PC-3 (cell line): ENCODE results near the gene DLL4. TPM values are rescaled to one million over a fixed set of nuclear protein-coding genes. Genes with fewer than 3 reads are reported as not detected.

Source experiments
- ATAC-seq: fragments of 200-7000 bp; cut with Tn5 transposase; 2 replicates; pipeline ENCODE4 v1.9.1; 2020; ENCODE audit warnings: mild to moderate bottlenecking, moderate library complexity
- BruUV-seq: library from RNA; stranded (reverse); fragments of 400-500 nt; replicated peaks from 2 replicates; lab custom pipeline; 2021; lab: Mats Ljungman, UMichigan
- CTCF ChIA-PET: fragments of 300-600 bp; sonication (Branson Sonifier 250); formaldehyde crosslinking; loops from one replicate; lab custom pipeline; 2022; ENCODE audit warnings: antibody characterized with exemption; lab: Charles Lee
- POLR2A ChIA-PET: fragments of 300-600 bp; sonication (Branson Sonifier 250); formaldehyde crosslinking; loops from one replicate; lab custom pipeline; 2022; ENCODE audit warnings: antibody characterized with exemption; ENCODE audit not compliant: unreplicated experiment; lab: Charles Lee
- DNase-seq: peaks from one replicate; pipeline ENCODE4 v3.0.0-alpha.2; 2015
- H2AFZ ChIP-seq: fragments of 300-600 bp; sonication (generic); 2 replicates; pipeline ENCODE4 v1.6.0; 2016; ENCODE audit warnings: antibody characterized with exemption, low read length
- H3F3A ChIP-seq: fragments of 300-600 bp; sonication (generic); one replicate; pipeline ENCODE4 v1.6.0; 2017; ENCODE audit warnings: antibody characterized with exemption, low read length, control low read depth, mild to moderate bottlenecking; ENCODE audit not compliant: unreplicated experiment
- H3K27ac ChIP-seq: fragments of 300-600 bp; sonication (generic); 2 replicates; pipeline ENCODE4 v1.5.1; 2016; ENCODE audit warnings: mild to moderate bottlenecking, low read length
- H3K27me3 ChIP-seq: fragments of 300-600 bp; sonication (generic); 2 replicates; pipeline ENCODE4 v1.6.1; 2016; ENCODE audit warnings: low read length, mixed read lengths
- H3K36me3 ChIP-seq: fragments of 300-600 bp; sonication (generic); 2 replicates; pipeline ENCODE4 v1.6.1; 2016; ENCODE audit warnings: low read depth, mixed run types, low read length, mixed read lengths
- H3K4me1 ChIP-seq: fragments of 300-600 bp; sonication (generic); 2 replicates; pipeline ENCODE4 v1.5.1; 2016; ENCODE audit warnings: low read length; ENCODE audit not compliant: insufficient read depth
- H3K4me2 ChIP-seq: fragments of 300-600 bp; sonication (generic); 2 replicates; pipeline ENCODE4 v1.6.0; 2016; ENCODE audit warnings: low read length
- H3K4me3 ChIP-seq: fragments of 300-600 bp; sonication (generic); 2 replicates; pipeline ENCODE4 v1.5.1; 2016; ENCODE audit warnings: mild to moderate bottlenecking, low read length, mixed read lengths
- H3K79me2 ChIP-seq: fragments of 300-600 bp; sonication (generic); 2 replicates; pipeline ENCODE4 v1.6.1; 2017; ENCODE audit warnings: low read length, mixed read lengths
- H3K9ac ChIP-seq: fragments of 300-600 bp; sonication (generic); 2 replicates; pipeline ENCODE4 v1.6.0; 2016; ENCODE audit warnings: mild to moderate bottlenecking, low read length
- H3K9me2 ChIP-seq: fragments of 300-600 bp; sonication (generic); replicated peaks from 2 replicates; pipeline ENCODE4 v1.6.1; 2016; ENCODE audit warnings: mixed run types, low read length, mixed read lengths
- H3K9me3 ChIP-seq: fragments of 300-600 bp; sonication (generic); 2 replicates; pipeline ENCODE4 v1.6.1; 2016; ENCODE audit warnings: low read length, mixed read lengths
- H4K20me1 ChIP-seq: fragments of 300-600 bp; sonication (generic); 2 replicates; pipeline ENCODE4 v1.6.1; 2016; ENCODE audit warnings: low read length, mixed read lengths
- EZH2 ChIP-seq: fragments of 300-600 bp; sonication (generic); IDR thresholded peaks from one replicate; pipeline ENCODE4 v1.6.1; 2017; ENCODE audit warnings: antibody characterized with exemption, mild to moderate bottlenecking, low read length; ENCODE audit not compliant: unreplicated experiment
- EZH2phosphoT487 ChIP-seq: fragments of 300-600 bp; sonication (generic); IDR thresholded peaks from 2 replicates; pipeline ENCODE4 v1.6.1; 2018; ENCODE audit warnings: mild to moderate bottlenecking, antibody characterized with exemption, low read length, borderline replicate concordance
- intact Hi-C: fragments of 100-400 bp; cut with micrococcal nuclease; formaldehyde crosslinking; loops from 2 replicates; pipeline ENCODE4 v1.9.0; 2023
- total RNA-seq: library from RNA; depleted of rRNA; stranded (reverse); fragments of >200 nt; gene quantifications from 2 replicates; pipeline ENCODE4 v1.2.3, GENCODE V29; 2014
- TF ChIP-seq, protein P1 (sequence below): fragments of 300-600 bp; sonication (generic); conservative IDR thresholded peaks from 2 replicates; pipeline ENCODE4 v1.5.1; 2017; ENCODE audit warnings: antibody characterized with exemption, low read depth, mild to moderate bottlenecking, low read length

The DLL4 gene
- total RNA-seq, 1 experiment from 2014 or later: 2.2 TPM

DNA sequence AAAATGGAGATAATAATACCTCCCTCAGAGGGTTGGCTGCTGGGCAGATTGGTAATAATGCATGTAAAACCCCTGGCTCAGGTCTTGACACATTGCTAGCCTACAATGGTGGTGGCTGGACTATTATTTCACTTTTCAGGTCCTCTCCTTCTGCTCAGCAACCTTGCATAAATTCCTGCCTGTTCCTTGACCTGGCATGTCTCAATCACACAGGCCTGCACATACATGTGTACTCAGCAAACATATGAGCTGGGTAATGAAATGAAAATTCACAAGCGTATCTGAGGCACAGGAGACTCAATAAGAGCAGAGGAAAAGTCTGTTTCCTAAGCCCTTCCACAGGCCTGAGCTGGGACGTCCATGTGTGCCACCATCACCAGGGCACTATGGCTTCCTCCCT, 17.4 kb upstream of the DLL4 start:
- no peaks in the 10 kb centered on the region for H3K27me3 ChIP-seq
- H3K27ac ChIP-seq: no peak overlapping the region
- ChIA-PET CTCF (no interaction called here), POLR2A (no interaction called here)
- H4K20me1 ChIP-seq: no peaks in the 10 kb centered on the region
- H3K9me2 ChIP-seq: no peaks in the 10 kb centered on the region
- ATAC-seq: no peak
- no peak for DNase-seq
- H3K4me2 ChIP-seq: no peak overlapping the region
- no peak overlapping the region for H3K9ac ChIP-seq
- intact Hi-C loops: no loop called here
- TF ChIP-seq EZH2 (no peak), EZH2phosphoT487 (no peak)
- TF ChIP-seq, protein P1, sequence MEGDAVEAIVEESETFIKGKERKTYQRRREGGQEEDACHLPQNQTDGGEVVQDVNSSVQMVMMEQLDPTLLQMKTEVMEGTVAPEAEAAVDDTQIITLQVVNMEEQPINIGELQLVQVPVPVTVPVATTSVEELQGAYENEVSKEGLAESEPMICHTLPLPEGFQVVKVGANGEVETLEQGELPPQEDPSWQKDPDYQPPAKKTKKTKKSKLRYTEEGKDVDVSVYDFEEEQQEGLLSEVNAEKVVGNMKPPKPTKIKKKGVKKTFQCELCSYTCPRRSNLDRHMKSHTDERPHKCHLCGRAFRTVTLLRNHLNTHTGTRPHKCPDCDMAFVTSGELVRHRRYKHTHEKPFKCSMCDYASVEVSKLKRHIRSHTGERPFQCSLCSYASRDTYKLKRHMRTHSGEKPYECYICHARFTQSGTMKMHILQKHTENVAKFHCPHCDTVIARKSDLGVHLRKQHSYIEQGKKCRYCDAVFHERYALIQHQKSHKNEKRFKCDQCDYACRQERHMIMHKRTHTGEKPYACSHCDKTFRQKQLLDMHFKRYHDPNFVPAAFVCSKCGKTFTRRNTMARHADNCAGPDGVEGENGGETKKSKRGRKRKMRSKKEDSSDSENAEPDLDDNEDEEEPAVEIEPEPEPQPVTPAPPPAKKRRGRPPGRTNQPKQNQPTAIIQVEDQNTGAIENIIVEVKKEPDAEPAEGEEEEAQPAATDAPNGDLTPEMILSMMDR: no peak
- H2AFZ ChIP-seq: no peak overlapping the region
- BruUV-seq: no TSS peak
- no peaks in the 10 kb centered on the region for H3K9me3 ChIP-seq
- no peak overlapping the region for H3K4me3 ChIP-seq
- H3F3A ChIP-seq: no peaks in the 10 kb centered on the region
- no peaks in the 10 kb centered on the region for H3K36me3 ChIP-seq
- H3K4me1 ChIP-seq: peaks cover 18% of the 10 kb centered on the region
- no peaks in the 10 kb centered on the region for H3K79me2 ChIP-seq

- no peak overlapping the region for H3K4me2 ChIP-seq
- intact Hi-C loops: no loop called here
- no peaks in the 10 kb centered on the region for H3K9me2 ChIP-seq
- ChIA-PET CTCF (no interaction called here), POLR2A (no interaction called here)
- peaks cover 11% of the 10 kb centered on the region for H3K4me1 ChIP-seq
- H3K36me3 ChIP-seq: no peaks in the 10 kb centered on the region
- no peaks in the 10 kb centered on the region for H3K27me3 ChIP-seq
- no peaks in the 10 kb centered on the region for H3F3A ChIP-seq
- H3K4me3 ChIP-seq: no peak overlapping the region
- H2AFZ ChIP-seq: no peak overlapping the region
- no peak for TF ChIP-seq EZH2
- TF ChIP-seq EZH2phosphoT487: no peak
- TF ChIP-seq, protein P1: no peak
- no peak overlapping the region for H3K27ac ChIP-seq
- BruUV-seq: no TSS peak
- no peaks in the 10 kb centered on the region for H3K9me3 ChIP-seq
- H3K79me2 ChIP-seq: no peaks in the 10 kb centered on the region
- no peak overlapping the region for H3K9ac ChIP-seq
- H4K20me1 ChIP-seq: no peaks in the 10 kb centered on the region
- ATAC-seq (no peak), DNase-seq (no peak)
Measured at GRCh38 chr15:40912478-40912877, 16.7 kb upstream of the DLL4 start.

GRCh38 chr15:40914013-40914412, 15.1 kb upstream of the DLL4 start:
- ChIA-PET POLR2A (no interaction called here), CTCF (no interaction called here)
- H3K9ac ChIP-seq: no peak overlapping the region
- DNase-seq: no peak
- no peaks in the 10 kb centered on the region for H3K9me3 ChIP-seq
- peaks cover 7% of the 10 kb centered on the region; the same call in 1 of the 2 replicates for H3K4me1 ChIP-seq
- no peak overlapping the region for H3K27ac ChIP-seq
- no peak overlapping the region for H3K4me3 ChIP-seq
- no peaks in the 10 kb centered on the region for H3K27me3 ChIP-seq
- no peak overlapping the region for H3K4me2 ChIP-seq
- no peaks in the 10 kb centered on the region for H3K9me2 ChIP-seq
- no peaks in the 10 kb centered on the region for H3K36me3 ChIP-seq
- BruUV-seq: no TSS peak
- no peaks in the 10 kb centered on the region for H3K79me2 ChIP-seq
- intact Hi-C loops: no loop called here
- no peak overlapping the region for H2AFZ ChIP-seq
- TF ChIP-seq, protein P1: no peak
- TF ChIP-seq EZH2 (no peak), EZH2phosphoT487 (no peak)
- H3F3A ChIP-seq: no peaks in the 10 kb centered on the region
- no peaks in the 10 kb centered on the region for H4K20me1 ChIP-seq
- no peak for ATAC-seq
